ENCODE measurements around the gene ELP4.

DNA sequence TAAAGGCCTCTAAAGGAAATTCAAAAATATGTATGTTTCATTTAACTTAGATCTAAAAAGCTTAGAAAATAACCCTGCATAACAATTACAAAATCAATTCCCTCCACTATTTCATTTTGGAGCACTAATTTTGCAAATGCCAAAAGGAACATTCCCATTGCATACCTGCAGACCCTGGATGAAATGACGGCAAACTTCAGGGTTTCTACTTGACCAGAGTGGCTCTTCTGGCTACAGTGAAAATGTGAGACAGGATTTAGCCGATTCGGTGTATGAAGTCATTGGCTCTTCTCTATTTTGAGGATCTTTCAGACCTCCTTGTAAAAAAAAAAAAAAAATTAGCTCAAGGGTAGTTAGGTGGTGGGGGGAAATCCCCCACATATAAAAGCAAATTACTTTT, 257.5 kb downstream of the ELP4 start:
- TF ChIP-seq, protein P1, sequence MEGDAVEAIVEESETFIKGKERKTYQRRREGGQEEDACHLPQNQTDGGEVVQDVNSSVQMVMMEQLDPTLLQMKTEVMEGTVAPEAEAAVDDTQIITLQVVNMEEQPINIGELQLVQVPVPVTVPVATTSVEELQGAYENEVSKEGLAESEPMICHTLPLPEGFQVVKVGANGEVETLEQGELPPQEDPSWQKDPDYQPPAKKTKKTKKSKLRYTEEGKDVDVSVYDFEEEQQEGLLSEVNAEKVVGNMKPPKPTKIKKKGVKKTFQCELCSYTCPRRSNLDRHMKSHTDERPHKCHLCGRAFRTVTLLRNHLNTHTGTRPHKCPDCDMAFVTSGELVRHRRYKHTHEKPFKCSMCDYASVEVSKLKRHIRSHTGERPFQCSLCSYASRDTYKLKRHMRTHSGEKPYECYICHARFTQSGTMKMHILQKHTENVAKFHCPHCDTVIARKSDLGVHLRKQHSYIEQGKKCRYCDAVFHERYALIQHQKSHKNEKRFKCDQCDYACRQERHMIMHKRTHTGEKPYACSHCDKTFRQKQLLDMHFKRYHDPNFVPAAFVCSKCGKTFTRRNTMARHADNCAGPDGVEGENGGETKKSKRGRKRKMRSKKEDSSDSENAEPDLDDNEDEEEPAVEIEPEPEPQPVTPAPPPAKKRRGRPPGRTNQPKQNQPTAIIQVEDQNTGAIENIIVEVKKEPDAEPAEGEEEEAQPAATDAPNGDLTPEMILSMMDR (IDR thresholded peaks at IDR 0.05; ENCODE audit: poor library complexity): no peak
- no peak for TF ChIP-seq EZH2phosphoT487 (IDR thresholded peaks at IDR 0.05; ENCODE audit: low read depth, severe bottlenecking, unreplicated experiment)
